IgD-negative memory B cell (primary cell): Measurements from ENCODE around the gene UNC79. TPM values are rescaled to one million over a fixed set of nuclear protein-coding genes. Genes with fewer than 3 reads are reported as not detected.
"Not testable (repeated sequence)": the region's sequence is repeated elsewhere in the genome, so short reads cannot be mapped to it uniquely, and the experiment has no call there.

Experiments used
- H3K27ac Mint-ChIP-seq, 3 donors: one replicate each; pipeline ENCODE4 v1.8.0; 2020 to 2022; ENCODE audit warnings: mild to moderate bottlenecking in 3 of 3, mixed read lengths in 3 of 3, moderate library complexity in 1 of 3
- H3K27me3 Mint-ChIP-seq: one replicate; pipeline ENCODE4 v1.8.0; 2021; ENCODE audit warnings: mixed read lengths
- H3K36me3 Mint-ChIP-seq: one replicate; pipeline ENCODE4 v1.8.0; 2020; ENCODE audit warnings: mild to moderate bottlenecking, mixed read lengths
- H3K4me1 Mint-ChIP-seq, 3 donors: one replicate each; pipeline ENCODE4 v1.8.0; 2020 to 2022; ENCODE audit warnings: mixed read lengths in 3 of 3, mild to moderate bottlenecking in 1 of 3
- H3K4me3 Mint-ChIP-seq, 4 donors: one replicate each; pipeline ENCODE4 v1.8.0; 2020 to 2022; ENCODE audit warnings: mild to moderate bottlenecking in 4 of 4, mixed read lengths in 4 of 4, moderate library complexity in 3 of 4
- H3K9me3 Mint-ChIP-seq, 3 donors: one replicate each; pipeline ENCODE4 v1.8.0; 2020 to 2021; ENCODE audit warnings: mixed read lengths in 3 of 3, mild to moderate bottlenecking in 1 of 3
- polyA plus RNA-seq: library from polyadenylated mRNA; unstranded; fragments of 300-500 nt; fragmentation: Illumina TruSeq; gene quantifications from one replicate; pipeline ENCODE4 v1.2.3, GENCODE V29; 2021

UNC79 gene
- polyA plus RNA-seq, result not detected

- Mint-ChIP-seq H3K4me3 (no peak within 1 kb of the TSS), H3K27me3 (peaks cover 35% of the 10 kb centered on the region), H3K4me1 (peaks cover 0 to 2% (median 0%) of the 10 kb centered on the region in 3 donors), H3K9me3 (peaks cover 7 to 26% (median 14%) of the 10 kb centered on the region in 3 donors), H3K27ac (no peak within 1 kb of the TSS), H3K36me3 (peaks cover 1% of the 10 kb centered on the region)
Observed at GRCh38 chr14:93430315-93431035, at the start of gene UNC79. TSS of gene UNC79 (plus strand) at chr14:93430939. CDS start at chr14:93431030, 91 bp downstream.

- Mint-ChIP-seq H3K27ac (peak overlapping the region in 1 of 3 donors; percentile 7), H3K36me3 (peaks cover 3% of the 10 kb centered on the region), H3K4me1 (peaks cover 0 to 10% (median 8%) of the 10 kb centered on the region in 3 donors), H3K9me3 (peaks cover 0 to 3% (median 2%) of the 10 kb centered on the region in 3 donors), H3K4me3 (no peak overlapping the region), H3K27me3 (no peaks in the 10 kb centered on the region)
Observed at GRCh38 chr14:93381644-93382043, 49.1 kb upstream of the UNC79 start.

- not testable (repeated sequence) for H3K4me1 Mint-ChIP-seq, H3K9me3 Mint-ChIP-seq, H3K4me3 Mint-ChIP-seq, H3K27me3 Mint-ChIP-seq, H3K36me3 Mint-ChIP-seq, H3K27ac Mint-ChIP-seq
Observed at GRCh38 chr14:93384256-93384655, 46.5 kb upstream of the UNC79 start.

- H3K27me3 Mint-ChIP-seq, result no peaks in the 10 kb centered on the region
- no peaks in the 10 kb centered on the region for H3K36me3 Mint-ChIP-seq
- no peak overlapping the region for H3K27ac Mint-ChIP-seq
- no peak overlapping the region for H3K4me3 Mint-ChIP-seq
- no peaks in the 10 kb centered on the region for H3K4me1 Mint-ChIP-seq
- H3K9me3 Mint-ChIP-seq, result peaks cover 11 to 20% (median 11%) of the 10 kb centered on the region in 3 donors
Observed at GRCh38 chr14:93395231-93395630, 35.5 kb upstream of the UNC79 start.

- H3K9me3 Mint-ChIP-seq, result peaks cover 11 to 20% (median 11%) of the 10 kb centered on the region in 3 donors
- H3K27me3 Mint-ChIP-seq, result peaks cover 2% of the 10 kb centered on the region
- no peaks in the 10 kb centered on the region for H3K4me1 Mint-ChIP-seq
- no peak overlapping the region for H3K4me3 Mint-ChIP-seq
- no peak overlapping the region for H3K27ac Mint-ChIP-seq
- peaks cover 2% of the 10 kb centered on the region for H3K36me3 Mint-ChIP-seq
Observed at GRCh38 chr14:93396456-93396855, 34.3 kb upstream of the UNC79 start.

GRCh38 chr14:93398491-93398890 lies 32.2 kb upstream of the UNC79 start:
- H3K27ac Mint-ChIP-seq, result no peak overlapping the region
- H3K4me3 Mint-ChIP-seq, result no peak overlapping the region
- H3K27me3 Mint-ChIP-seq, result peaks cover 2% of the 10 kb centered on the region
- H3K4me1 Mint-ChIP-seq, result no peaks in the 10 kb centered on the region
- H3K36me3 Mint-ChIP-seq, result peaks cover 2% of the 10 kb centered on the region
- peaks cover 9 to 20% (median 11%) of the 10 kb centered on the region in 3 donors for H3K9me3 Mint-ChIP-seq

GRCh38 chr14:93402951-93403350 lies 27.8 kb upstream of the UNC79 start:
- Mint-ChIP-seq H3K27ac (no peak overlapping the region), H3K4me3 (no peak overlapping the region), H3K27me3 (peaks cover 2% of the 10 kb centered on the region), H3K36me3 (peaks cover 2% of the 10 kb centered on the region), H3K4me1 (no peaks in the 10 kb centered on the region), H3K9me3 (peaks cover 0 to 5% (median 5%) of the 10 kb centered on the region in 3 donors)

- Mint-ChIP-seq H3K27ac (no peak overlapping the region), H3K9me3 (peaks cover 2 to 7% (median 3%) of the 10 kb centered on the region in 3 donors), H3K27me3 (no peaks in the 10 kb centered on the region), H3K4me3 (peak overlapping the region in 1 of 4 donors; percentile 24), H3K4me1 (no peaks in the 10 kb centered on the region), H3K36me3 (no peaks in the 10 kb centered on the region)
Observed at GRCh38 chr14:93410021-93410420, 20.7 kb upstream of the UNC79 start.

GRCh38 chr14:93410893-93411292 lies 19.8 kb upstream of the UNC79 start:
- H3K27me3 Mint-ChIP-seq, result no peaks in the 10 kb centered on the region
- H3K27ac Mint-ChIP-seq, result no peak overlapping the region
- no peak overlapping the region for H3K4me3 Mint-ChIP-seq
- no peaks in the 10 kb centered on the region for H3K4me1 Mint-ChIP-seq
- H3K9me3 Mint-ChIP-seq, result peaks cover 2 to 7% (median 3%) of the 10 kb centered on the region in 3 donors
- no peaks in the 10 kb centered on the region for H3K36me3 Mint-ChIP-seq

- Mint-ChIP-seq H3K4me3 (peak overlapping the region in 1 of 4 donors; percentile 44), H3K9me3 (peaks cover 8 to 51% (median 23%) of the 10 kb centered on the region in 3 donors), H3K27me3 (peaks cover 11% of the 10 kb centered on the region)
- not testable (repeated sequence) for H3K4me1 Mint-ChIP-seq, H3K27ac Mint-ChIP-seq, H3K36me3 Mint-ChIP-seq
Observed at GRCh38 chr14:93425136-93425535, 5.6 kb upstream of the UNC79 start.

GRCh38 chr14:93426750-93427149 lies 4.0 kb upstream of the UNC79 start:
- Mint-ChIP-seq H3K4me1 (peaks cover 0 to 2% (median 0%) of the 10 kb centered on the region in 3 donors), H3K27ac (no peak overlapping the region), H3K36me3 (peaks cover 2% of the 10 kb centered on the region), H3K27me3 (peaks cover 21% of the 10 kb centered on the region), H3K9me3 (peaks cover 8 to 51% (median 26%) of the 10 kb centered on the region in 3 donors), H3K4me3 (no peak overlapping the region)

GRCh38 chr14:93431036-93431670 lies 414 bp downstream of the UNC79 start:
- H3K27me3 Mint-ChIP-seq, result peaks cover 35% of the 10 kb centered on the region

GRCh38 chr14:93454224-93454623 lies 23.5 kb downstream of the UNC79 start:
- H3K27me3 Mint-ChIP-seq, result peaks cover 2% of the 10 kb centered on the region
- H3K36me3 Mint-ChIP-seq, result no peaks in the 10 kb centered on the region

More at GRCh38 chr14:93431036-93431670, 414 bp downstream of the UNC79 start:
- Mint-ChIP-seq H3K4me1 (peaks cover 0 to 2% (median 0%) of the 10 kb centered on the region in 3 donors), H3K27ac (no peak overlapping the region), H3K4me3 (no peak overlapping the region), H3K9me3 (peaks cover 7 to 19% (median 14%) of the 10 kb centered on the region in 3 donors), H3K36me3 (peaks cover 1% of the 10 kb centered on the region)

GRCh38 chr14:93456356-93456755 lies 25.6 kb downstream of the UNC79 start:
- Mint-ChIP-seq H3K36me3 (no peaks in the 10 kb centered on the region), H3K4me1 (no peaks in the 10 kb centered on the region), H3K4me3 (no peak overlapping the region), H3K27ac (no peak overlapping the region), H3K9me3 (peaks cover 4 to 7% (median 7%) of the 10 kb centered on the region in 3 donors), H3K27me3 (peaks cover 2% of the 10 kb centered on the region)

More at GRCh38 chr14:93454224-93454623, 23.5 kb downstream of the UNC79 start:
- Mint-ChIP-seq H3K9me3 (peaks cover 4 to 10% (median 7%) of the 10 kb centered on the region in 3 donors), H3K27ac (no peak overlapping the region), H3K4me3 (no peak overlapping the region), H3K4me1 (no peaks in the 10 kb centered on the region)

- H3K36me3 Mint-ChIP-seq, result no peaks in the 10 kb centered on the region
- H3K4me3 Mint-ChIP-seq, result no peak overlapping the region
- H3K27ac Mint-ChIP-seq, result no peak overlapping the region
- H3K9me3 Mint-ChIP-seq, result peaks cover 4 to 7% (median 7%) of the 10 kb centered on the region in 3 donors
- H3K27me3 Mint-ChIP-seq, result peaks cover 2% of the 10 kb centered on the region
- H3K4me1 Mint-ChIP-seq, result no peaks in the 10 kb centered on the region
Observed at GRCh38 chr14:93458234-93458633, 27.5 kb downstream of the UNC79 start.
